SIG-M5 (cell line): ENCODE results near the gene ZBTB37.
"Not testable (repeated sequence)": the region's sequence is repeated elsewhere in the genome, so short reads cannot be mapped to it uniquely, and the experiment has no call there.

Experiments used
- DNase-seq: peaks from one replicate; lab custom pipeline; 2025; lab: John Stamatoyannopoulos, UW

The ZBTB37 gene

GRCh38 chr1:173903827-173904531 is 35.8 kb downstream of the ZBTB37 start:
- DNase-seq = no peak

GRCh38 chr1:173913111-173913510 is 44.9 kb downstream of the ZBTB37 start:
- no peak for DNase-seq

- DNase-seq = no peak
Observed at GRCh38 chr1:173914366-173914871, 46.2 kb downstream of the ZBTB37 start.

GRCh38 chr1:173915596-173915995 is 47.4 kb downstream of the ZBTB37 start:
- DNase-seq = no peak

- DNase-seq = no peak
Observed at GRCh38 chr1:173916667-173917066, 48.5 kb downstream of the ZBTB37 start.

GRCh38 chr1:173917149-173917548 is 49.0 kb downstream of the ZBTB37 start, which contains the start of gene SERPINC1:
Gene SERPINC1, minus strand, starts transcription at chr1:173917327. Its CDS starts 68 bp downstream, at chr1:173917259.
- DNase-seq = no peak

- no peak for DNase-seq
Observed at GRCh38 chr1:173917635-173918493, 49.7 kb downstream of the ZBTB37 start.

GRCh38 chr1:173920861-173921260 is 52.7 kb downstream of the ZBTB37 start:
- no peak for DNase-seq

GRCh38 chr1:173925306-173926242 is 57.4 kb downstream of the ZBTB37 start:
- no peak for DNase-seq

- DNase-seq = not testable (repeated sequence)
Observed at GRCh38 chr1:173930541-173930940, 62.4 kb downstream of the ZBTB37 start.

- no peak for DNase-seq
Observed at GRCh38 chr1:173934440-173934839, 66.3 kb downstream of the ZBTB37 start.

- DNase-seq = no peak
Observed at GRCh38 chr1:173937062-173937461, 68.9 kb downstream of the ZBTB37 start.

- no peak for DNase-seq
Observed at GRCh38 chr1:173946380-173946921, 78.3 kb downstream of the ZBTB37 start.

GRCh38 chr1:173948594-173948993 is 80.4 kb downstream of the ZBTB37 start:
- DNase-seq = no peak
